Measurements from ENCODE around the gene TMPRSS9. TPM values are rescaled to one million over a fixed set of nuclear protein-coding genes. Genes with fewer than 3 reads are reported as not detected.
"Not testable (repeated sequence)": the region's sequence is repeated elsewhere in the genome, so short reads cannot be mapped to it uniquely, and the experiment has no call there.

The TMPRSS9 gene
- total RNA-seq, 1 donor from 2014 or later, result not detected

GRCh38 chr19:2385053-2385721 lies 25.1 kb downstream of the TMPRSS9 start:
- peak overlapping the region; percentile 36 for H3K4me3 ChIP-seq (ENCODE audit: low read depth, low read length)
- peak; percentile 68 for DNase-seq (ENCODE audit: low read depth)
- TF ChIP-seq CTCF (conservative IDR thresholded peaks at IDR 0.05; ENCODE audit: low read depth, low read length), result no peak

DNA sequence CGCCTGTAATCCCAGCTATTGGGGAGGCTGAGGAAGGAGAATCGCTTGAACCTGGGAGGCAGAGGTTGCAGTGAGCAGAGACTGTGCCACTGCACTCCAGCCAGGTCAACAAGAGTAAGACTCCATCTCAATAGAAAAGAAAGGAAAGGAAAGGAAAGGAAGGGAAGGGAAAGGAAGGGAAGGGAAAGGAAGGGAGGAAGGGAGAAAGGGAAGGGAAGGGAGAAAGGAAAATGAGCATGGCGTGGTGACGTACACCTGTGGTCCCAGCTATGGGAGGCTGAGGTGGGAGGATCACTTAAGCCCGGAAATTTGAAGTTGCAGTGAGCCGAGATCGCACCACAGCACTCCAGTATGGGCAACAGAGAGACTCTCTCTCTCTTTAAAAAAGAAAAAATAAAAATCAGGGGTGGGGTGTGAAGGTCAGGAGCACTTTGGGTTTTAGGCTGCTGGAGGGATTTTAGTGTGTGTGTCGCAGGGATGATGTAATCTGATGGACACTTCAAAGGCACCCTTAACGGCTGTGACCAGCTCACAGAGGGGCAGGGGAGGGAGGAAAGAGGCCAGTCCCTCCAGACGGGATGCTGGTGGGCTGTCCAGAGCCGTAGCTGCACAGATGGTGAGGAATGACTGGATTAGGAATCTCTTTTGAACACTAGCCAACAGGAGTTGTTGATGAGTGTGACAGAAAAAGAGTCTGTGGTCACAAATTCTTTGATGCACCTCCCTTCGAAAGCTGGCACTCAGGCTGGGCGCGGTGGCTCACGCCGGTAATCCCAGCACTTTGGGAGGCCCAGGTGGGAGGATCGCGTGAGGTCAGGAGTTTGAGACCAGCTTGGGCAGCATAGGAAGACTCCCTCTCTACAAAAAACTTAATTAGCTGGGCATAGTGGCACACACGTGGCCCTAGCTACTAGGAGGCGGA lies 27.6 kb downstream of the TMPRSS9 start:
- no peak for TF ChIP-seq CTCF (conservative IDR thresholded peaks at IDR 0.05; ENCODE audit: low read depth, low read length)
- no peak for DNase-seq (ENCODE audit: low read depth)
- H3K4me3 ChIP-seq (ENCODE audit: low read depth, low read length), result no peak overlapping the region

DNA sequence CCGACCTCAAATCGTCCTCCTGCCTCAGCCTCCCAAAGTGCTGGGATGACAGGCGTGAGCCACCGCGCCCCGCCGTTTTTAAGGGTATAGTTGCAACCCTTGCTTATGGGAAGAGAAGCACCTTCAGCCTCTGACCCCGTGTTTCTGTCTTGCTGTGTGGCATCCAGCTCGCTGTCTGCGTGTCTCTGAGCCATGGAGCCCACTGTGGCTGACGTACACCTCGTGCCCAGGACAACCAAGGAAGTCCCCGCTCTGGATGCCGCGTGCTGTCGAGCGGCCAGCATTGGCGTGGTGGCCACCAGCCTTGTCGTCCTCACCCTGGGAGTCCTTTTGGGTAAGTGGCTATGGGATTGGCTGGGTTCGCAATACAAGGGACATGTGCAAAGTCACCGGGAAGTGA lies 29.5 kb downstream of the TMPRSS9 start:
- no peak for TF ChIP-seq CTCF (conservative IDR thresholded peaks at IDR 0.05; ENCODE audit: low read depth, low read length)
- DNase-seq (ENCODE audit: low read depth), result no peak
- H3K4me3 ChIP-seq (ENCODE audit: low read depth, low read length), result no peak overlapping the region

DNA sequence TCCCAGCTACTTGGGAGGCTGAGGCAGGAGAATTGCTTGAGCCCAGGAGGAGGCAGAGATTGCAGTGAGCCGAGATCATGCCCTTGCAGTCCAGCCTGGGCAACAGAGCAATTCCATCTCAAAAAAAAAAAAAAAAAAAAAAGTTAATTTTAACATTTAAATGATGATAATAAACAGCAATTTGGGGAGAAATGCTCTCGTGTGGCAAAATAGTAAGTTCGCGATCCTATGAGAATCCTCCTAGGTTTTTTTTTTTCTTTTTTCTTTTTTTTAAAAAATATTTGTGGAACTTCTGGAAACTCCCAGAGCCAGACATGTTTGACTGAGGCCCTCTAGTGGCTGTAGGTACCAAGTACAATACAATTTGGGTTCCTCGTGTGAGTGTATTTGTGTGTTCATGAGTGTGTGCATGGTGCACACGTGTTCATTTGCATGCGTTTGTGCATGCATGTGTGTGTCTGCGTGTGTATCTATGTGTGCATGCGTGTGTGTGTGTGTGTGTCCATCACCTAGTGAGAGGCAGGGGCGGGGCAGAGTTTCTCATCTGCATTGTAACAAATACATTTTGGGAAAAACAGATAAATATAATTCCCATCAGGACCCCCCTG lies 31.2 kb downstream of the TMPRSS9 start:
- peak; percentile 88 for TF ChIP-seq CTCF (conservative IDR thresholded peaks at IDR 0.05; ENCODE audit: low read depth, low read length)
- peak; percentile 7 for DNase-seq (ENCODE audit: low read depth)
- no peak overlapping the region for H3K4me3 ChIP-seq (ENCODE audit: low read depth, low read length)

DNA sequence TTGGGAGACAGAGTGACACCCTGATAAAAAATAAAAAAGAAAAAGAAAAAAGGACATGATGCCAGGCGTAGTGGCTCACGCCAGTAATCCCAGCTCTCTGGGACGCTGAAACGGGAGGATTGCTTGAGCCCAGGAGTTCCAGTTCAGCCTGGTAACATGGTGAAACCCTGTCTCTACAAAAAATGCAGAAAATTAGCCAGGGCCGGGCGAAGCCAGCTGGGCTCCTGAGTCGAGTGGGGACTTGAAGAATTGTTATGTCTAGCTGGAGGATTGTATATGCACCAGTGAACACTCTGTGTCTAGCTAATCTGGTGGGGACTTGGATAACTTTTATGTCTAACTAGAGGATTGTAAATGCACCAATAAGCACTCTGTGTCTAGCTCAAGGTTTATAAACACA lies 32.3 kb downstream of the TMPRSS9 start:
- no peak for DNase-seq (ENCODE audit: low read depth)
- no peak for TF ChIP-seq CTCF (conservative IDR thresholded peaks at IDR 0.05; ENCODE audit: low read depth, low read length)
- H3K4me3 ChIP-seq (ENCODE audit: low read depth, low read length), result no peak overlapping the region

- DNase-seq (ENCODE audit: low read depth); H3K4me3 ChIP-seq (ENCODE audit: low read depth, low read length): not testable (repeated sequence)
Observed at GRCh38 chr19:2392899-2393298, 32.8 kb downstream of the TMPRSS9 start.

DNA sequence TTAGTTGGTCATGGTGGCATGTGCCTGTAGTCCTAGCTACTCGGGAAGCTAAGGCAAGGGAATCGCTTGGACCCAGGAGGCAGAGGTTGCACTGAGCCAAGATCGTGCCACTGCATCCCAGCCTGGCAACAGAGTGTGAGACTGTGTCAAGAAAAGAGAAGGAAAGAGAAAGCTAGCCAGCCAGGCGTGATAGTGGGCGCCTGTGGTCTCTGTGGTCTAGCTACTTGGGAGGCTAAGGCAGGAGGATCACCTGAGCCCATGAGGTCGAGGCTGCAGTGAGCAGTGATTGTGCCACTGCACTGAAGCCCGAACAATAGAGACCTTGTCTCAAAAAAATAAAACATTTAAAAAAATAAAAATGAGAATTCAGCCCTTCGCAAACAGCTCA lies 34.0 kb downstream of the TMPRSS9 start:
- no peak overlapping the region for H3K4me3 ChIP-seq (ENCODE audit: low read depth, low read length)
- TF ChIP-seq CTCF (conservative IDR thresholded peaks at IDR 0.05; ENCODE audit: low read depth, low read length), result no peak
- DNase-seq (ENCODE audit: low read depth), result no peak
